SK-N-SH (cell line): Measurements from ENCODE around the gene DNAJB11.

ENCODE experiments used
- CHD2 ChIP-seq: fragments of 150-350 bp; IDR thresholded peaks from 2 replicates; pipeline ENCODE4 v1.6.1; 2018; ENCODE audit warnings: low read length; ENCODE audit not compliant: partially characterized antibody
- RAD21 ChIP-seq: IDR thresholded peaks from 2 replicates; pipeline ENCODE4 v1.6.1; 2012; ENCODE audit warnings: mild to moderate bottlenecking, low read length
- REST ChIP-seq: IDR thresholded peaks from 2 replicates; pipeline ENCODE4 v1.6.1; 2012; ENCODE audit warnings: mild to moderate bottlenecking, low read depth, low read length, moderate library complexity
- TAF1 ChIP-seq: IDR thresholded peaks from 2 replicates; pipeline ENCODE4 v1.6.1; 2012; ENCODE audit warnings: low read depth, mild to moderate bottlenecking, low read length, moderate library complexity, borderline replicate concordance
- TF ChIP-seq, protein P1 (sequence below): IDR thresholded peaks from 2 replicates; pipeline ENCODE4; 2012
- TF ChIP-seq, protein P2 (sequence below): fragments of 200-600 bp; sonication (generic); IDR thresholded peaks from 2 replicates; pipeline ENCODE4 v1.6.1; 2017; ENCODE audit warnings: antibody characterized with exemption, mild to moderate bottlenecking, moderate library complexity

GRCh38 chr3:186570941-186571643 lies 572 bp downstream of the DNAJB11 start:
- TF ChIP-seq, protein P1, sequence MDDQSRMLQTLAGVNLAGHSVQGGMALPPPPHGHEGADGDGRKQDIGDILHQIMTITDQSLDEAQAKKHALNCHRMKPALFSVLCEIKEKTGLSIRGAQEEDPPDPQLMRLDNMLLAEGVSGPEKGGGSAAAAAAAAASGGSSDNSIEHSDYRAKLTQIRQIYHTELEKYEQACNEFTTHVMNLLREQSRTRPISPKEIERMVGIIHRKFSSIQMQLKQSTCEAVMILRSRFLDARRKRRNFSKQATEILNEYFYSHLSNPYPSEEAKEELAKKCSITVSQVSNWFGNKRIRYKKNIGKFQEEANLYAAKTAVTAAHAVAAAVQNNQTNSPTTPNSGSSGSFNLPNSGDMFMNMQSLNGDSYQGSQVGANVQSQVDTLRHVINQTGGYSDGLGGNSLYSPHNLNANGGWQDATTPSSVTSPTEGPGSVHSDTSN, result no peak
- TF ChIP-seq, protein P2, sequence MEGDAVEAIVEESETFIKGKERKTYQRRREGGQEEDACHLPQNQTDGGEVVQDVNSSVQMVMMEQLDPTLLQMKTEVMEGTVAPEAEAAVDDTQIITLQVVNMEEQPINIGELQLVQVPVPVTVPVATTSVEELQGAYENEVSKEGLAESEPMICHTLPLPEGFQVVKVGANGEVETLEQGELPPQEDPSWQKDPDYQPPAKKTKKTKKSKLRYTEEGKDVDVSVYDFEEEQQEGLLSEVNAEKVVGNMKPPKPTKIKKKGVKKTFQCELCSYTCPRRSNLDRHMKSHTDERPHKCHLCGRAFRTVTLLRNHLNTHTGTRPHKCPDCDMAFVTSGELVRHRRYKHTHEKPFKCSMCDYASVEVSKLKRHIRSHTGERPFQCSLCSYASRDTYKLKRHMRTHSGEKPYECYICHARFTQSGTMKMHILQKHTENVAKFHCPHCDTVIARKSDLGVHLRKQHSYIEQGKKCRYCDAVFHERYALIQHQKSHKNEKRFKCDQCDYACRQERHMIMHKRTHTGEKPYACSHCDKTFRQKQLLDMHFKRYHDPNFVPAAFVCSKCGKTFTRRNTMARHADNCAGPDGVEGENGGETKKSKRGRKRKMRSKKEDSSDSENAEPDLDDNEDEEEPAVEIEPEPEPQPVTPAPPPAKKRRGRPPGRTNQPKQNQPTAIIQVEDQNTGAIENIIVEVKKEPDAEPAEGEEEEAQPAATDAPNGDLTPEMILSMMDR, result no peak
- TF ChIP-seq TAF1, result no peak
- TF ChIP-seq REST, result no peak
- TF ChIP-seq RAD21, result no peak
- TF ChIP-seq CHD2, result no peak
